GM21717 (cell line): Measurements from ENCODE around the gene PRH2.

Experiments used
- ATAC-seq: cut with Tn5 transposase; IDR thresholded peaks from one replicate; pipeline ENCODE4 v1.9.1; 2021; ENCODE audit warnings: mild to moderate bottlenecking, moderate library complexity; ENCODE audit not compliant: unreplicated experiment

The PRH2 gene

GRCh38 chr12:10928746-10929286, at the start of gene PRH2:
Gene PRH2 (plus strand): TSS chr12:10929236. CDS start chr12:10929274, 38 bp downstream.
- ATAC-seq = no peak

- no peak for ATAC-seq
Measured at GRCh38 chr12:10884086-10884725, 44.8 kb upstream of the PRH2 start, which contains the start of gene PRH1. Gene PRH1 (minus strand): TSS chr12:10884255. CDS start chr12:10884217, 38 bp downstream.

DNA sequence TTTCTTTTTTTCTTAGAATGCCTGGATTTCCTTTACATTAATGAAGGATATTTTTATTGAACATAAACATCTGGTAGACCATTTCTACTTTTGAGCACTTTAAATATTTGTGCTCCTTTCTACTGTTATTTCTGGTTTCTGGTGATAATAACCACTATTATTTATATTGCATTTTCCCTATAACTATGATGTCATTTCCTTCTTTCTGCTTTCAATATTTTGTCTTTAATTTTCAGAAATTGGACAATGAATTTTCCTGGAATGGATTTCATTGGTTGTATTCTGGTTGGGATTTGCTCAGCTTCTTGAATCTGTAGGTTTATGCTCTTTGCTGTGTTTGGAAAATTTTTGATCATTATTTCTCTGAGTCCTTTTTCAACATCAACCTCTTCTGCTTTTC, 39.8 kb upstream of the PRH2 start:
- no peak for ATAC-seq

GRCh38 chr12:10891937-10892336, 37.1 kb upstream of the PRH2 start:
- ATAC-seq = no peak

- no peak for ATAC-seq
Measured at GRCh38 chr12:10896854-10897253, 32.2 kb upstream of the PRH2 start.

- ATAC-seq = no peak
Measured at GRCh38 chr12:10900530-10900929, 28.5 kb upstream of the PRH2 start.

- no peak for ATAC-seq
Measured at GRCh38 chr12:10900972-10901371, 28.1 kb upstream of the PRH2 start.

DNA sequence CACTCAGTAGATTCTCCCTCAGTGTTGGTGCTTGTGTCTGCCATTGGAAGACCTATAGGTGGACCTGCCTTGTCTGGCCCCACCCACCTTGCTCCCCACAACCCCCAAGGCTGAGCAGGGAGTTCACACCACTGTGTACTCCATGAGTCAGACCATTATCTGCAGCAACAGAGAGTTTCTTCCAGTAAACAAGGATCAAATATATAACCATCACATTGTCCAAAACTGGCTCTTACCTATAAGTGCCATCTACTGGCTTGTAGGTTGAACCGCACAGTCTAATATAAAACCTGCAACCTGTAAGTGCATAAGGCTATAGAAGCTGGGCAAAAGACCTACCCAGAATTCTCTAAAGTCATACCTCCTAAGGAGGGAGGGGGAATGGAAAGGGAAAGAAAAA, 27.6 kb upstream of the PRH2 start:
- ATAC-seq = no peak

- ATAC-seq = no peak
Measured at GRCh38 chr12:10904686-10905085, 24.4 kb upstream of the PRH2 start.

DNA sequence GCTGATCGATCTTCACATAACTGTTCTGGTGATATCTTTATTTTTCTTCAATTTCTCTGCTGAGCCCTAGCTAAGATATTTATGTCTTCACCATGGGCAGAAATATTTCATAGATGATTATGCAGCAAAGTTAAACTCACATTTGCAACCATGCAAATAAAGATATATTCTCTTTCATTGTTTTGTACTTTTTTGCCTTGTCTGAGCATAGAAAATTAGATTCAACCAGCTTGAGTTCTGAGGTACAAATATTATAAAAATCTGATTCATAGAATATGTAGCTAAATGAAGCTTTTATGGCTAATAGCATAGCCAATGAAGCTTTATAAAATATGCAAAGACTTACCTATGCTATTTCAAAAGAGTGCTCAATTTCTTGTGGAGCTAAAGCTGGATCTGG, 19.6 kb upstream of the PRH2 start, which contains the start of gene TAS2R13:
Gene TAS2R13 (minus strand): TSS at position 101 of the 400 bp plus-strand sequence. CDS start 264 bp downstream, outside the sequence.
- ATAC-seq = no peak

DNA sequence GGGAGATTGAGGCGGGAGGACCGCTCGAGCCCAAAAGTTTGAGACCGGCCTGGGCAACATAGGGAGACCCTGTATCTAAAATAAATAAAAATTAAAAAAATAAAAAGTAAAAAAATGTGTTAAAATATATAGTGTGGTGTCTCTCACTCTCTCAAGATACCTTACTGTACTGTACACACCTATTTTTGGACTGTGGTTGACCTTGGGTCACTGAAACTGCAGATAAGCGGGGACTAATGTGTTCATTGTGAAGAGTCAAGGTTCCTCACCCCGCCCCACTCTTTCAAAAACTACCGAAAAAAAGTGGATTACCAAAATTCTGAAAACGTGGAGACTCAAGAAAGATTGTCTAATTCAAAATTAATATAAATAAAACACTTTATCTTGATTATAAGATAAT, 18.7 kb upstream of the PRH2 start:
- ATAC-seq = no peak

GRCh38 chr12:10919809-10920208, 9.2 kb upstream of the PRH2 start:
- no peak for ATAC-seq

GRCh38 chr12:10926269-10926668, 2.8 kb upstream of the PRH2 start:
- no peak for ATAC-seq

DNA sequence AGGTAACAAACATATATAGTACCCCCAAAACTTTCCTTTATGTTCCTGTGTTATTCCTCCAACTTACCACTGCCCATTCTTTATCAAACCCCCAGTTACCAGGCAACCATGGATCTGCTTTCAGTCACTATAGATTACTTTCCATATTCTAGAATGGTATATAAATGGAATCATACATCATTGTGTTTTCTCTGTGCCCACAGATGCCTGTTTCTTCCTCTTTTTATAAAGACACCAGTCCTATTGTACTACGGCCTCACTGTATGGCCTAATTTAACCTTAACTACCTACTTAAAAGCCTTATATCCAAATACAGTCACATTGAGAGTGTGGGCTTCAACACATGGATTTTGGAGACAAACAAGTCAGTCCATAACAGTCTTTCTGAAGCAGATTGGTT, 7.5 kb downstream of the PRH2 start:
- ATAC-seq = no peak

GRCh38 chr12:10939163-10939562, 10.1 kb downstream of the PRH2 start, which contains the start of gene TAS2R14:
Gene TAS2R14 (minus strand): TSS chr12:10939263. CDS start chr12:10939207, 56 bp downstream.
- ATAC-seq = no peak

DNA sequence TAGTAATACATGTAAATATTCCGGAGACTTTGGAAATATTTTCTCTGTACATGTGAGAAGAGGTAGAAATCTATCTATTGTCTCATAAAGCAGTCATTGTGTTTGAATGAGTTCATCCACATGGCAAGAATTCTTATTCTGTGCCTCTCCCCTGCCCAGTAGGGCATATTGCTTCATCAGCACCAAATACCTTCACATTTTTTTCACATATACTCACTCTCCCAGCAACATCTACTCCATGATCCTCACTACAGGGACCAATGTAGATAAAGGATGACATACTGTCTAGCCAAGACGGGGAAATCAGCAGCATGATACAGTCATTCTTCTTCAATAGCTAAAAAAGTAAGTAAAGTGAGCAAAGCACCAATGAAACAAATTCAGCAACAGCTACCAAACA, 11.4 kb downstream of the PRH2 start:
- no peak for ATAC-seq

DNA sequence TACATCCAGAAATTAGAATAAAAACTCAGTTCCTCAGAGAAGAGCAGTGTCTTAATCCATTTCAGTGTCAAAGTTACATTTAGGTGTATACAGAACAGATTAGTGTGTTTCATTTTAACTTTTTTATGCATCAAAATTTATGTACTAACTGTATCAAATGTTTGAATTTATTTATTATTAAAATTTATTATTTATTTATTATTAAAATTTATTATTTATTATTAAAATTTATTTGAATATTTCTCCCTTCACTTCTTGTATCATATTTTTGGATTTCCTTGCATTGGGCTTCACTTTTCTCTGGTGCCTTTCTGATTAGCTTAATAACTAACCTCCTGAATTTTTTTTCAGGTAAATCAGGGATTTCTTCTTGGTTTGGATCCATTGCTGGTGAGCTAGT, 12.3 kb downstream of the PRH2 start:
- no peak for ATAC-seq

- ATAC-seq = no peak
Measured at GRCh38 chr12:10941916-10942607, 13.0 kb downstream of the PRH2 start.

DNA sequence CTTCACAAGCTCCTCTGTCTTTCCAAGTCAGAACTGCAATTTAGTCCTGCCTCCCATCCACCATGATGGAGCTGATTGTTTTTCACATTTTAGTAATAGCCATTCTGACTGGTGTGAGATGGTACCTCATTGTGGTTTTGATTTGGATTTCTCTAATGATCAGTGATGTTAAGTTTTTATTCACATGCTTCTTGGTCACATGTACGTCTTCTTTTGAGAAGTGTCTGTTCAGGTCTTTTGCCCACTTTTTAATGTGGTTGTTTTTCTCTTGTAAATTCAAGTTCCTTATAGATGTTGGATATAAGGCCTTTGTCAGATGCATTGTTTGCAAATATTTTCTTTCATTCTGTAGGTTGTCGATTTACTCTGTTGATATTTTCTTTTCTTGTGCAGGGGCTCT, 14.1 kb downstream of the PRH2 start:
- no peak for ATAC-seq

GRCh38 chr12:10952645-10953044, 23.6 kb downstream of the PRH2 start:
- ATAC-seq = no peak

DNA sequence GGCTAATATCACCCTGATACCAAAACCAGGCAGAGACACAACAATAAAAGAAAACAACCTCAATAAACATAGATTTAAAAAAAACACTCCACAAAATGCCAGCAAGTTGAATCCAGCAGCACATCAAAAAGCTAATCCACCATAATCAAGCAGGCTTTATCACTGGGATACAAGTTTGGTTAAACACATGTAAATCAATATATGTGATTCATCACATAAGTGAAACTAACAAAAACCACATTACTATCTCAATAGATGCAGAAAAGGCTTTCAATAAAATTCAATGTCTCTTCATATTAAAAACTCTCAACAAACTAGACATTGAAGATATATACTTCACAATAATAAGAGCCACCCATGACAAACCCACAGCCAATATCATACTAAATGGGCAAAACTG, 27.0 kb downstream of the PRH2 start:
- no peak for ATAC-seq

GRCh38 chr12:10957741-10958140, 28.7 kb downstream of the PRH2 start:
- no peak for ATAC-seq
